HL-60 (cell line): ENCODE data around the gene CYP24A1.

Experiments used
- GABPA ChIP-seq: IDR thresholded peaks from 2 replicates; pipeline ENCODE4 v1.6.1; 2012; ENCODE audit warnings: low read depth
- REST ChIP-seq: IDR thresholded peaks from 2 replicates; pipeline ENCODE4 v1.6.1; 2012; ENCODE audit warnings: low read depth; ENCODE audit not compliant: insufficient replicate concordance
- TF ChIP-seq, protein P1 (sequence below): IDR thresholded peaks from one replicate; pipeline ENCODE4 v1.5.1; 2011; ENCODE audit warnings: low read length, control low read depth, inconsistent platforms; ENCODE audit not compliant: insufficient read depth

DNA sequence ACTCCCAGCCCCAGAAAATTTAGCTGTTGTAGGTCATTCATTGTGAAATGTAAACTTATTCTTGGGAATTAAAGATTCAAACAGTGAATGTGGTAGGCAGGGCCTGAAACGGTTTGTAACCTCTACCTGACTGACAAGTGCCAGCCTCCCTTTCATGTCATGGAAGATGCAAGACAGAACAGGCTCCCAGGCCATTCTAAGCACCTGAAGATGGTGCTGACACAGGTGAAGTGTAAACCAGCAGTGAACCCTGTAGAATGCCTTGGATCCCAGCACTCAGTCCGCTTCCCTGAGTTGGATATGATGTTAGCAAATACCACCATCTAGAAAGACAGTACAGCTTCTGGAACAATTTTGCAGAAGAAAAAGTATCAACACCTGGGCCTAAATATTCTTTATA, 19.3 kb downstream of the CYP24A1 start:
- TF ChIP-seq GABPA (no peak), REST (no peak)
- TF ChIP-seq, protein P1, sequence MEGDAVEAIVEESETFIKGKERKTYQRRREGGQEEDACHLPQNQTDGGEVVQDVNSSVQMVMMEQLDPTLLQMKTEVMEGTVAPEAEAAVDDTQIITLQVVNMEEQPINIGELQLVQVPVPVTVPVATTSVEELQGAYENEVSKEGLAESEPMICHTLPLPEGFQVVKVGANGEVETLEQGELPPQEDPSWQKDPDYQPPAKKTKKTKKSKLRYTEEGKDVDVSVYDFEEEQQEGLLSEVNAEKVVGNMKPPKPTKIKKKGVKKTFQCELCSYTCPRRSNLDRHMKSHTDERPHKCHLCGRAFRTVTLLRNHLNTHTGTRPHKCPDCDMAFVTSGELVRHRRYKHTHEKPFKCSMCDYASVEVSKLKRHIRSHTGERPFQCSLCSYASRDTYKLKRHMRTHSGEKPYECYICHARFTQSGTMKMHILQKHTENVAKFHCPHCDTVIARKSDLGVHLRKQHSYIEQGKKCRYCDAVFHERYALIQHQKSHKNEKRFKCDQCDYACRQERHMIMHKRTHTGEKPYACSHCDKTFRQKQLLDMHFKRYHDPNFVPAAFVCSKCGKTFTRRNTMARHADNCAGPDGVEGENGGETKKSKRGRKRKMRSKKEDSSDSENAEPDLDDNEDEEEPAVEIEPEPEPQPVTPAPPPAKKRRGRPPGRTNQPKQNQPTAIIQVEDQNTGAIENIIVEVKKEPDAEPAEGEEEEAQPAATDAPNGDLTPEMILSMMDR, result no peak
